Measurements from ENCODE around the gene DYRK1A.
"Not testable (repeated sequence)": the region's sequence is repeated elsewhere in the genome, so short reads cannot be mapped to it uniquely, and the experiment has no call there.

Gene DYRK1A

DNA sequence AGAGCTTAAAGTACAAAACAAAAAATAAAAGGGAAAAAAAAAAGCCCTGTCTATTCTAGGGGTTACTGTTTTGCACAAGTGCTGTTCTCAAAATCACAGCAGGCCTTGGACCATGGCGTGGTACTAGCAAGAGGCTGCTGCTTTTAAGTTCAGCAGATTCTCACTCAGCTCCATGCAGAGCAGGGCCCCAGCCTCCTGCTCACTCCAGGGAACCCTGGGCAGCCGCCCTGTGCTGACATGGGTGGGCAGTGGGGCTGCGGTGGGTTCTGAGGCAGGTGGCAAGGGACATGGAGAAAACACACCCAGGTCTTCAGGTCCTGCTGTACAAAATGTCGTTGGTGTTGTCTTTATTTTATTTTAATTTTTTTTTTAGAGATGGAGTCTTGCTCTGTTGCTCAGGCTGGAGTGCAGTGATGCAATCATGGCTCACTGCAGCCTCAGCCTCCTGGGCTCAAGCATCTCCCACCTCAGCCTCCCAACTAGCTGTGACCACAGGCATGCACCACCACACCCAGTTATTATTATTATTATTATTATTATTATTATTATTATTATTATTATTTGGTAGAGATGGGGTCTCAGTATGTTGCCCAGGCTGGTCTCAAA is 170.9 kb downstream of the DYRK1A start:
- no peak for TF ChIP-seq ZNF70 (CRISPR knock-in tag; IDR thresholded peaks at IDR 0.05)
- TF ChIP-seq GLIS3 (CRISPR knock-in tag; IDR thresholded peaks at IDR 0.05): no peak
- no peak for TF ChIP-seq PPARA (CRISPR knock-in tag; IDR thresholded peaks at IDR 0.05; ENCODE audit: borderline replicate concordance)
- TF ChIP-seq, protein P1, sequence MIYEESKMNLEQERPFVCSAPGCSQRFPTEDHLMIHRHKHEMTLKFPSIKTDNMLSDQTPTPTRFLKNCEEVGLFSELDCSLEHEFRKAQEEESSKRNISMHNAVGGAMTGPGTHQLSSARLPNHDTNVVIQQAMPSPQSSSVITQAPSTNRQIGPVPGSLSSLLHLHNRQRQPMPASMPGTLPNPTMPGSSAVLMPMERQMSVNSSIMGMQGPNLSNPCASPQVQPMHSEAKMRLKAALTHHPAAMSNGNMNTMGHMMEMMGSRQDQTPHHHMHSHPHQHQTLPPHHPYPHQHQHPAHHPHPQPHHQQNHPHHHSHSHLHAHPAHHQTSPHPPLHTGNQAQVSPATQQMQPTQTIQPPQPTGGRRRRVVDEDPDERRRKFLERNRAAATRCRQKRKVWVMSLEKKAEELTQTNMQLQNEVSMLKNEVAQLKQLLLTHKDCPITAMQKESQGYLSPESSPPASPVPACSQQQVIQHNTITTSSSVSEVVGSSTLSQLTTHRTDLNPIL (CRISPR knock-in tag; IDR thresholded peaks at IDR 0.05; ENCODE audit: low read depth): no peak
- TF ChIP-seq, protein P2, sequence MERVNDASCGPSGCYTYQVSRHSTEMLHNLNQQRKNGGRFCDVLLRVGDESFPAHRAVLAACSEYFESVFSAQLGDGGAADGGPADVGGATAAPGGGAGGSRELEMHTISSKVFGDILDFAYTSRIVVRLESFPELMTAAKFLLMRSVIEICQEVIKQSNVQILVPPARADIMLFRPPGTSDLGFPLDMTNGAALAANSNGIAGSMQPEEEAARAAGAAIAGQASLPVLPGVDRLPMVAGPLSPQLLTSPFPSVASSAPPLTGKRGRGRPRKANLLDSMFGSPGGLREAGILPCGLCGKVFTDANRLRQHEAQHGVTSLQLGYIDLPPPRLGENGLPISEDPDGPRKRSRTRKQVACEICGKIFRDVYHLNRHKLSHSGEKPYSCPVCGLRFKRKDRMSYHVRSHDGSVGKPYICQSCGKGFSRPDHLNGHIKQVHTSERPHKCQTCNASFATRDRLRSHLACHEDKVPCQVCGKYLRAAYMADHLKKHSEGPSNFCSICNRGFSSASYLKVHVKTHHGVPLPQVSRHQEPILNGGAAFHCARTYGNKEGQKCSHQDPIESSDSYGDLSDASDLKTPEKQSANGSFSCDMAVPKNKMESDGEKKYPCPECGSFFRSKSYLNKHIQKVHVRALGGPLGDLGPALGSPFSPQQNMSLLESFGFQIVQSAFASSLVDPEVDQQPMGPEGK (CRISPR knock-in tag; IDR thresholded peaks at IDR 0.05; ENCODE audit: borderline replicate concordance): no peak
- TF ChIP-seq ZC3H10 (CRISPR knock-in tag; IDR thresholded peaks at IDR 0.05): no peak
- no peak for TF ChIP-seq TOX (CRISPR knock-in tag; IDR thresholded peaks at IDR 0.05; ENCODE audit: borderline replicate concordance)
- TF ChIP-seq ZNF565 (CRISPR knock-in tag; conservative IDR thresholded peaks at IDR 0.05; ENCODE audit: low read depth): no peak
- no peak for TF ChIP-seq OSR1 (CRISPR knock-in tag; IDR thresholded peaks at IDR 0.05)
- no peak for ATAC-seq

DNA sequence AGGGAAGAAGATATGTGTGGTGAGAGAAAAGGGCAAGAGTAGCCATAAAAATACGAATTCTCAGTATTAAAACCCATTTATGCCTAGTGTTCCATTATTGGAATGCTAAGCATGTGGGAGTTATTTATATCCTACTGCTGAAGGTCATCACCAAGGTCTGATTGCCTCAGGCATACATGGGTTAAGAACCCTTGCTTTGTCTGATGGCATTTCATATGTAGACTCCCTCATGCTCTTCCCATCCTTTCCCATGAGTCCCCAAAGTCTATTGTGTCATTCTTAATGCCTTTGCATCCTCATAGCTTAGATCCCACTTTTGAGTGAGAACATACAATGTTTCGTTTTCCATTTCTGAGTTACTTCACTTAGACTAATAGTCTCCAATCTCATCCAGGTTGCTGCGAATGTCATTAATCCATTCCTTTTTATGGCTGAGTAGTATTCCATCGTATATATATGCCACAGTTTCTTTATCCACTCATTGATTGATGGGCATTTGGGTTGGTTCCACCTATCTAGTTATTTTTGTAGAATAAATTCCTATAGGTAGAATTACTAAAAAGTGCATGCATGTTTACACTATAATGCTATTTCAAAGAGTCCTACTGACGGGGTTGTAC is 172.5 kb downstream of the DYRK1A start:
- ATAC-seq: no peak
- TF ChIP-seq, protein P2 (CRISPR knock-in tag; IDR thresholded peaks at IDR 0.05; ENCODE audit: borderline replicate concordance): no peak
- TF ChIP-seq, protein P3, sequence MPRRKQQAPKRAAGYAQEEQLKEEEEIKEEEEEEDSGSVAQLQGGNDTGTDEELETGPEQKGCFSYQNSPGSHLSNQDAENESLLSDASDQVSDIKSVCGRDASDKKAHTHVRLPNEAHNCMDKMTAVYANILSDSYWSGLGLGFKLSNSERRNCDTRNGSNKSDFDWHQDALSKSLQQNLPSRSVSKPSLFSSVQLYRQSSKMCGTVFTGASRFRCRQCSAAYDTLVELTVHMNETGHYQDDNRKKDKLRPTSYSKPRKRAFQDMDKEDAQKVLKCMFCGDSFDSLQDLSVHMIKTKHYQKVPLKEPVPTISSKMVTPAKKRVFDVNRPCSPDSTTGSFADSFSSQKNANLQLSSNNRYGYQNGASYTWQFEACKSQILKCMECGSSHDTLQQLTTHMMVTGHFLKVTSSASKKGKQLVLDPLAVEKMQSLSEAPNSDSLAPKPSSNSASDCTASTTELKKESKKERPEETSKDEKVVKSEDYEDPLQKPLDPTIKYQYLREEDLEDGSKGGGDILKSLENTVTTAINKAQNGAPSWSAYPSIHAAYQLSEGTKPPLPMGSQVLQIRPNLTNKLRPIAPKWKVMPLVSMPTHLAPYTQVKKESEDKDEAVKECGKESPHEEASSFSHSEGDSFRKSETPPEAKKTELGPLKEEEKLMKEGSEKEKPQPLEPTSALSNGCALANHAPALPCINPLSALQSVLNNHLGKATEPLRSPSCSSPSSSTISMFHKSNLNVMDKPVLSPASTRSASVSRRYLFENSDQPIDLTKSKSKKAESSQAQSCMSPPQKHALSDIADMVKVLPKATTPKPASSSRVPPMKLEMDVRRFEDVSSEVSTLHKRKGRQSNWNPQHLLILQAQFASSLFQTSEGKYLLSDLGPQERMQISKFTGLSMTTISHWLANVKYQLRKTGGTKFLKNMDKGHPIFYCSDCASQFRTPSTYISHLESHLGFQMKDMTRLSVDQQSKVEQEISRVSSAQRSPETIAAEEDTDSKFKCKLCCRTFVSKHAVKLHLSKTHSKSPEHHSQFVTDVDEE (CRISPR knock-in tag; IDR thresholded peaks at IDR 0.05): no peak
- TF ChIP-seq OSR1 (CRISPR knock-in tag; IDR thresholded peaks at IDR 0.05) (no peak), TOX (CRISPR knock-in tag; IDR thresholded peaks at IDR 0.05; ENCODE audit: borderline replicate concordance) (no peak), ARNTL (CRISPR knock-in tag; IDR thresholded peaks at IDR 0.05; ENCODE audit: borderline replicate concordance, low read depth) (no peak), ZFP30 (CRISPR knock-in tag; IDR thresholded peaks at IDR 0.05) (no peak), BACH2 (CRISPR knock-in tag; IDR thresholded peaks at IDR 0.05; ENCODE audit: borderline replicate concordance) (no peak), ZFP3 (CRISPR knock-in tag; IDR thresholded peaks at IDR 0.05) (no peak), RARB (CRISPR knock-in tag; IDR thresholded peaks at IDR 0.05) (no peak), CSDC2 (CRISPR knock-in tag; IDR thresholded peaks at IDR 0.05) (no peak)
- TF ChIP-seq, protein P4, sequence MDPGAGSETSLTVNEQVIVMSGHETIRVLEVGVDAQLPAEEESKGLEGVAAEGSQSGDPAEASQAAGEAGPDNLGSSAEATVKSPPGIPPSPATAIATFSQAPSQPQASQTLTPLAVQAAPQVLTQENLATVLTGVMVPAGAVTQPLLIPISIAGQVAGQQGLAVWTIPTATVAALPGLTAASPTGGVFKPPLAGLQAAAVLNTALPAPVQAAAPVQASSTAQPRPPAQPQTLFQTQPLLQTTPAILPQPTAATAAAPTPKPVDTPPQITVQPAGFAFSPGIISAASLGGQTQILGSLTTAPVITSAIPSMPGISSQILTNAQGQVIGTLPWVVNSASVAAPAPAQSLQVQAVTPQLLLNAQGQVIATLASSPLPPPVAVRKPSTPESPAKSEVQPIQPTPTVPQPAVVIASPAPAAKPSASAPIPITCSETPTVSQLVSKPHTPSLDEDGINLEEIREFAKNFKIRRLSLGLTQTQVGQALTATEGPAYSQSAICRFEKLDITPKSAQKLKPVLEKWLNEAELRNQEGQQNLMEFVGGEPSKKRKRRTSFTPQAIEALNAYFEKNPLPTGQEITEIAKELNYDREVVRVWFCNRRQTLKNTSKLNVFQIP (CRISPR knock-in tag; IDR thresholded peaks at IDR 0.05; ENCODE audit: borderline replicate concordance, low read depth): no peak

DNA sequence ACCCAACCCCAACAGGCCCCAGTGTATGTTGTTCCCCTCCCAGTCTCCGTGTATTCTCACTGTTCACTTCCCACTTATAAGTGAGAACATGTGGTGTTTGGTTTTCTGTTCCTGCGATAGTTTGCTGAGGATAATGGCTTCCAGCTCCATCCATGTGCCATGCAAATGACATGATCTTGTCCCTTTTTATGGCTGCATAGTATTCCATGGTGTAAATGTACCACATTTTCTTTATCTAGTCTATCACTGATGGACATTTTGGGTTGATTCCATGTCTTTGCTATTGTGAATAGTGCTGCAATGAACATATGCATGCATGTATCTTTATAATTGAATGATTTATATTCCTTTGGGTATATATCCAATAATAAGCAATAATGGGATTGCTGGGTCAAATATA is 174.6 kb downstream of the DYRK1A start:
- not testable (repeated sequence) for ATAC-seq

DNA sequence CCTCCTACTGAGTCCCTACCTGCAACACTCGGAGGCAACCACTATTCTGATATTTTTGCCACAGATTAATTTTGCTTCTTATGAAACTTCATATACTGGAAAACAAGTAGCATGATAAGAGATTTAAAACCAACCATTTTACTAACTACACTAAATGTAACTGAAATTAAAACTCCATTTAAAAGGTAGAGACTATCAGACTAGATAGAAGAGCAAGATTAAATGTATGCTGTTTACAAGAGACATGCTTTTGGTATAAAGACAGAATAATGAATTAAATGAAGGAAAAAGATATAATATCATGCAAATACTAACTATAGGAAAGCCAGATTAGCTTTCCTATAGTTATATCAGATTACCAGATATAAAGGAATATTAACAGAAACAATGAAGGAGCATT is 175.9 kb downstream of the DYRK1A start:
- TF ChIP-seq ZNF8 (CRISPR knock-in tag; IDR thresholded peaks at IDR 0.05): no peak
- no peak for TF ChIP-seq TOX (CRISPR knock-in tag; IDR thresholded peaks at IDR 0.05; ENCODE audit: borderline replicate concordance)
- TF ChIP-seq, protein P1 (CRISPR knock-in tag; IDR thresholded peaks at IDR 0.05; ENCODE audit: low read depth): no peak
- no peak for TF ChIP-seq ESRRG (CRISPR knock-in tag; IDR thresholded peaks at IDR 0.05)
- ATAC-seq: no peak
